GM18873 (cell line): Measurements from ENCODE around the gene AGO4.

Experiments used
- ATAC-seq: cut with Tn5 transposase; IDR thresholded peaks from one replicate; pipeline ENCODE4 v1.9.1; 2021; ENCODE audit warnings: mild to moderate bottlenecking, moderate library complexity, moderate number of reproducible peaks; ENCODE audit not compliant: unreplicated experiment, low FRiP score

Gene AGO4

GRCh38 chr1:35893051-35893879, 85.4 kb downstream of the AGO4 start:
- ATAC-seq: no peak

GRCh38 chr1:35894183-35894582, 86.4 kb downstream of the AGO4 start:
- no peak for ATAC-seq

- no peak for ATAC-seq
Observed at GRCh38 chr1:35894656-35895055, 86.8 kb downstream of the AGO4 start.

- no peak for ATAC-seq
Observed at GRCh38 chr1:35899941-35900340, 92.1 kb downstream of the AGO4 start.

- no peak for ATAC-seq
Observed at GRCh38 chr1:35901235-35901634, 93.4 kb downstream of the AGO4 start.

GRCh38 chr1:35902671-35903070, 94.9 kb downstream of the AGO4 start:
- ATAC-seq: no peak
